Measurements from ENCODE around the gene RSPO4.

GRCh38 chr20:916125-916799 lies 85.8 kb downstream of the RSPO4 start, which contains the start of gene ANGPT4:
- no peak for TF ChIP-seq POLR2A (IDR thresholded peaks at IDR 0.05; ENCODE audit: low read depth, low read length)
- TF ChIP-seq EZH2 (IDR thresholded peaks at IDR 0.05; ENCODE audit: borderline replicate concordance, low read depth, low read length, severe bottlenecking), result no peak
- no peak for TF ChIP-seq CTCF (IDR thresholded peaks at IDR 0.05; ENCODE audit: extremely low read depth in 1 of 2, insufficient read depth in 1 of 2, low read depth in 1 of 2, low read length in 2 of 2)
- TF ChIP-seq POLR2AphosphoS5 (IDR thresholded peaks at IDR 0.05; ENCODE audit: insufficient read depth, low read depth, low read length), result no peak
- TF ChIP-seq MAX (IDR thresholded peaks at IDR 0.05; ENCODE audit: insufficient read depth, insufficient read length), result no peak
- TF ChIP-seq GATA2 (IDR thresholded peaks at IDR 0.05; ENCODE audit: insufficient read depth, insufficient read length, low read depth, low read length), result no peak
